Endothelial cell of umbilical vein (primary cell): ENCODE data around the gene RPGRIP1. TPM values are rescaled to one million over a fixed set of nuclear protein-coding genes. Genes with fewer than 3 reads are reported as not detected.

Source experiments
- BruUV-seq: library from RNA; stranded (reverse); fragments of 400-500 nt; replicated peaks from 2 replicates; lab custom pipeline; 2021; lab: Mats Ljungman, UMichigan
- CTCF ChIA-PET: fragments of 300-600, 350-600 bp; sonication (Branson Sonifier 250); formaldehyde crosslinking; loops from one replicate; lab custom pipeline; 2021; ENCODE audit warnings: antibody characterized with exemption, inconsistent platforms; lab: Charles Lee
- POLR2A ChIA-PET: fragments of 300-600, 350-600 bp; sonication (Branson Sonifier 250); formaldehyde crosslinking; loops from one replicate; lab custom pipeline; 2021; ENCODE audit warnings: antibody characterized with exemption, inconsistent platforms; lab: Charles Lee
- DNase-seq: peaks from one replicate; pipeline ENCODE4 v3.0.0-alpha.2; 2011; ENCODE audit warnings: low read depth, low spot score
- FAIRE-seq: peaks from 2 replicates; lab custom pipeline; 2011; peaks lifted over from hg19 to GRCh38; lab: Jason Lieb, UNC
- H2AFZ ChIP-seq: 2 replicates; pipeline ENCODE4 v1.6.0; 2012; ENCODE audit warnings: low read depth, low read length, control low read depth, inconsistent platforms
- H3K27ac ChIP-seq: 2 replicates; pipeline ENCODE4 v1.5.1; 2011; ENCODE audit warnings: low read depth, mild to moderate bottlenecking, control low read depth, low read length, moderate library complexity; ENCODE audit not compliant: insufficient read depth
- H3K27me3 ChIP-seq, 2 experiments: 2 replicates each; pipeline versions ENCODE4 v1.6.0 to v1.6.1; 2011; ENCODE audit warnings: low read length in 2 of 2, mixed read lengths in 1 of 2; ENCODE audit not compliant: control insufficient read depth in 2 of 2, insufficient read depth in 2 of 2
- H3K36me3 ChIP-seq, 2 experiments: 2 replicates in 1 of 2; 3 replicates in 1 of 2; pipeline ENCODE4 v1.5.1; 2011; ENCODE audit warnings: low read length in 2 of 2, mild to moderate bottlenecking in 1 of 2, moderate library complexity in 1 of 2; ENCODE audit not compliant: control insufficient read depth in 2 of 2, insufficient read depth in 2 of 2; ENCODE audit errors: extremely low read depth in 1 of 2
- H3K4me1 ChIP-seq: 3 replicates; pipeline ENCODE4 v1.5.1; 2011; ENCODE audit warnings: mild to moderate bottlenecking, low read length; ENCODE audit not compliant: control insufficient read depth, insufficient read depth; ENCODE audit errors: extremely low read depth
- H3K4me2 ChIP-seq: 2 replicates; pipeline ENCODE4 v1.6.1; 2011; ENCODE audit warnings: low read length, control low read depth, mixed read lengths; ENCODE audit not compliant: insufficient read depth
- H3K4me3 ChIP-seq, 3 experiments: fragments of 200-600 bp in 1 of 3; sonication (generic), shearing (Covaris generic) in 1 of 3; replicated peaks in 1 of 3; 2 replicates each; pipeline ENCODE4 v1.5.1; 2011 to 2016; ENCODE audit warnings: control low read depth in 3 of 3, low read length in 3 of 3, mild to moderate bottlenecking in 2 of 3, inconsistent platforms in 1 of 3, low read depth in 1 of 3, moderate library complexity in 1 of 3; ENCODE audit not compliant: insufficient read depth in 1 of 3
- H3K79me2 ChIP-seq: 2 replicates; pipeline ENCODE4 v1.6.0; 2012; ENCODE audit warnings: low read length, inconsistent platforms; ENCODE audit not compliant: control insufficient read depth, insufficient read depth
- H3K9ac ChIP-seq: replicated peaks from 2 replicates; pipeline ENCODE3; 2011; ENCODE audit warnings: low read length, control low read depth; ENCODE audit not compliant: insufficient read depth; ENCODE audit errors: extremely low read depth
- H3K9me1 ChIP-seq: replicated peaks from 3 replicates; pipeline ENCODE4 v1.6.0; 2011; ENCODE audit warnings: mild to moderate bottlenecking, low read length; ENCODE audit not compliant: control insufficient read depth, insufficient read depth; ENCODE audit errors: extremely low read depth
- H3K9me3 ChIP-seq: replicated peaks from 2 replicates; pipeline ENCODE4 v1.5.1; 2012; ENCODE audit warnings: low read length, inconsistent platforms; ENCODE audit not compliant: control insufficient read depth, insufficient read depth
- H4K20me1 ChIP-seq: replicated peaks from 2 replicates; pipeline ENCODE3; 2011; ENCODE audit warnings: mild to moderate bottlenecking, low read length; ENCODE audit not compliant: control insufficient read depth, insufficient read depth; ENCODE audit errors: extremely low read depth
- CTCF ChIP-seq, 2 donors: IDR thresholded peaks; 1 replicate in 1 of 2; 2 replicates in 1 of 2; pipeline ENCODE4 v1.5.1; 2011; ENCODE audit warnings: low read length in 2 of 2, mild to moderate bottlenecking in 2 of 2, moderate library complexity in 2 of 2, control low read depth in 1 of 2, inconsistent platforms in 1 of 2, low read depth in 1 of 2; ENCODE audit not compliant: insufficient read depth in 1 of 2; ENCODE audit errors: extremely low read depth in 1 of 2
- EZH2 ChIP-seq: IDR thresholded peaks from 2 replicates; pipeline ENCODE4 v1.6.1; 2012; ENCODE audit warnings: borderline replicate concordance, low read depth, mild to moderate bottlenecking, moderate library complexity, low read length, inconsistent platforms; ENCODE audit not compliant: severe bottlenecking
- FOS ChIP-seq: IDR thresholded peaks from 2 replicates; pipeline ENCODE4 v1.6.1; 2011; ENCODE audit warnings: mild to moderate bottlenecking, low read length, moderate library complexity, borderline replicate concordance; ENCODE audit not compliant: insufficient read depth
- GATA2 ChIP-seq: IDR thresholded peaks from 2 replicates; pipeline ENCODE4 v1.7.0; 2011; ENCODE audit warnings: low read depth, mild to moderate bottlenecking, moderate library complexity, mixed read lengths, low read length; ENCODE audit not compliant: insufficient read length, insufficient read depth
- JUN ChIP-seq: IDR thresholded peaks from 2 replicates; pipeline ENCODE4 v1.6.1; 2011; ENCODE audit warnings: borderline replicate concordance, low read depth; ENCODE audit not compliant: insufficient read length, insufficient read depth
- MAX ChIP-seq: IDR thresholded peaks from 2 replicates; pipeline ENCODE4 v1.6.1; 2011; ENCODE audit not compliant: insufficient read depth, insufficient read length
- MYC ChIP-seq: IDR thresholded peaks from one replicate; pipeline ENCODE4 v1.6.1; 2011; ENCODE audit warnings: mild to moderate bottlenecking, low read depth, low read length
- POLR2A ChIP-seq: IDR thresholded peaks from 2 replicates; pipeline ENCODE4 v1.6.1; 2012; ENCODE audit warnings: low read depth, mild to moderate bottlenecking, control low read depth, low read length
- POLR2AphosphoS5 ChIP-seq: IDR thresholded peaks from 2 replicates; pipeline ENCODE4 v1.6.1; 2012; ENCODE audit warnings: low read depth, mild to moderate bottlenecking, control low read depth, low read length, moderate library complexity; ENCODE audit not compliant: insufficient read depth
- dilution Hi-C: fragments of 300-500 bp; cut with MboI; formaldehyde crosslinking; loops from one replicate; pipeline ENCODE4 v1.15.0; 2019; ENCODE audit warnings: low sequenced_read_pairs; ENCODE audit not compliant: extremely low pct_ligation_motif_present
- intact Hi-C: fragments of 100-400 bp; cut with micrococcal nuclease; formaldehyde crosslinking; loops from one replicate; pipeline ENCODE4 v1.10.0; 2022
- polyA plus RNA-seq, 4 experiments: library from polyadenylated mRNA; depleted of rRNA in 3 of 4; stranded (reverse) in 3 of 4; unstranded in 1 of 4; fragments of >200 nt; gene quantifications; 2 replicates each; pipeline versions ENCODE4 v1.2.1 to v1.2.3, GENCODE V29; 2011 to 2012; ENCODE audit warnings: missing spikeins in 1 of 4
- total RNA-seq: library from RNA; stranded (reverse); gene quantifications from 2 replicates; pipeline ENCODE4 v1.2.3, GENCODE V29; 2021

RPGRIP1 gene
- total and polyA plus RNA-seq, 2 donors (not counting 3 experiments of a cell fraction or from before 2014, with no cell fraction given), result not detected

GRCh38 chr14:21248739-21249411 lies 31.0 kb upstream of the RPGRIP1 start:
- no TSS peak for BruUV-seq
- H3K36me3 ChIP-seq, result peaks cover 17 to 25% of the 10 kb centered on the region in 2 experiments
- no peaks in the 10 kb centered on the region for H3K9me3 ChIP-seq

More at GRCh38 chr14:21248739-21249411, 31.0 kb upstream of the RPGRIP1 start:
- Histone ChIP-seq H3K79me2 (peaks cover 100% of the 10 kb centered on the region), H3K4me1 (peaks cover 15% of the 10 kb centered on the region), H3K9ac (no peak overlapping the region), H3K9me1 (no peaks in the 10 kb centered on the region), H3K27me3 (no peaks in the 10 kb centered on the region), H3K4me3 (no peak overlapping the region), H4K20me1 (peaks cover 29% of the 10 kb centered on the region), H2AFZ (no peak overlapping the region), H3K4me2 (no peak overlapping the region), H3K27ac (no peak overlapping the region)
- dilution Hi-C loops, result no loop called here
- FAIRE-seq, result no peak
- ChIA-PET POLR2A (no interaction called here), CTCF (no interaction called here)
- intact Hi-C loops, result no loop called here
- no peak for TF ChIP-seq MYC
- TF ChIP-seq FOS, result no peak
- TF ChIP-seq CTCF (IDR thresholded peaks at IDR 0.05; ENCODE audit: extremely low read depth in 1 of 2, insufficient read depth in 1 of 2, low read depth in 1 of 2, low read length in 2 of 2), result no peak
- TF ChIP-seq POLR2AphosphoS5, result no peak
- no peak for TF ChIP-seq POLR2A
- no peak for TF ChIP-seq MAX
- TF ChIP-seq JUN, result no peak
- TF ChIP-seq EZH2, result no peak
- no peak for TF ChIP-seq GATA2
- DNase-seq, result no peak
